ENCODE data around the gene PLAC1. TPM values are rescaled to one million over a fixed set of nuclear protein-coding genes. Genes with fewer than 3 reads are reported as not detected.

PLAC1 gene
- total RNA-seq, 2 donors from 2014 or later = not detected

GRCh38 chrX:134572816-134573682 lies 85.2 kb downstream of the PLAC1 start:
- H3K9me3 ChIP-seq = no peaks in the 10 kb centered on the region
- H3K27ac ChIP-seq = no peak overlapping the region
- H3K4me1 ChIP-seq = no peaks in the 10 kb centered on the region
- no peaks in the 10 kb centered on the region for H3K36me3 ChIP-seq
- no peak overlapping the region for H3K4me3 ChIP-seq
- TF ChIP-seq, protein P1, sequence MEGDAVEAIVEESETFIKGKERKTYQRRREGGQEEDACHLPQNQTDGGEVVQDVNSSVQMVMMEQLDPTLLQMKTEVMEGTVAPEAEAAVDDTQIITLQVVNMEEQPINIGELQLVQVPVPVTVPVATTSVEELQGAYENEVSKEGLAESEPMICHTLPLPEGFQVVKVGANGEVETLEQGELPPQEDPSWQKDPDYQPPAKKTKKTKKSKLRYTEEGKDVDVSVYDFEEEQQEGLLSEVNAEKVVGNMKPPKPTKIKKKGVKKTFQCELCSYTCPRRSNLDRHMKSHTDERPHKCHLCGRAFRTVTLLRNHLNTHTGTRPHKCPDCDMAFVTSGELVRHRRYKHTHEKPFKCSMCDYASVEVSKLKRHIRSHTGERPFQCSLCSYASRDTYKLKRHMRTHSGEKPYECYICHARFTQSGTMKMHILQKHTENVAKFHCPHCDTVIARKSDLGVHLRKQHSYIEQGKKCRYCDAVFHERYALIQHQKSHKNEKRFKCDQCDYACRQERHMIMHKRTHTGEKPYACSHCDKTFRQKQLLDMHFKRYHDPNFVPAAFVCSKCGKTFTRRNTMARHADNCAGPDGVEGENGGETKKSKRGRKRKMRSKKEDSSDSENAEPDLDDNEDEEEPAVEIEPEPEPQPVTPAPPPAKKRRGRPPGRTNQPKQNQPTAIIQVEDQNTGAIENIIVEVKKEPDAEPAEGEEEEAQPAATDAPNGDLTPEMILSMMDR (IDR thresholded peaks at IDR 0.05) = no peak
- no peak for DNase-seq (ENCODE audit: low spot score)
- no peaks in the 10 kb centered on the region for H3K27me3 ChIP-seq

- Histone ChIP-seq H3K27me3 (no peaks in the 10 kb centered on the region), H3K36me3 (no peaks in the 10 kb centered on the region), H3K9me3 (no peaks in the 10 kb centered on the region), H3K27ac (no peak overlapping the region), H3K4me1 (no peaks in the 10 kb centered on the region), H3K4me3 (no peak overlapping the region)
- TF ChIP-seq, protein P1 (IDR thresholded peaks at IDR 0.05) = no peak
- no peak for DNase-seq (ENCODE audit: low spot score)
Observed at GRCh38 chrX:134571796-134572195, 86.5 kb downstream of the PLAC1 start.

DNA sequence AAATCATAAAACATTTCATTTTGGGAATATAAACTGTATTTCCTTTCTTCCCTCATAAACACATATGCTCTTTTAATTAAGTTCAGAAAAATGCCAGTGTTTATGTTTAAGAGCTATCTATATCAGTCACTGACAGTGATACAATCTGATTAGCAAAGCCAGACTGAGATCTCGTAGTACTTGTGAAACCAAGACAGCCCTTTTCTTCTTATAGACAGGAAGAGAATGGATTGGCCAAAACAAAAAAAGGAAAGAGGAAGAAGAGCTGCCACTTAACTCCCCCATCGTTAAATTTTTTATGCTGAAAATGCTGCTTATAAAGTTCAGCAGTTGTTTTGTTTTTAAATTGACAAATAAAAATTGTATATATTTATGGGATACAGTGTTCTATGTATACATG lies 87.4 kb downstream of the PLAC1 start:
- Histone ChIP-seq H3K4me3 (no peak overlapping the region), H3K9me3 (no peaks in the 10 kb centered on the region), H3K4me1 (no peaks in the 10 kb centered on the region), H3K27ac (no peak overlapping the region), H3K36me3 (no peaks in the 10 kb centered on the region), H3K27me3 (no peaks in the 10 kb centered on the region)
- TF ChIP-seq, protein P1 (IDR thresholded peaks at IDR 0.05) = no peak
- DNase-seq (ENCODE audit: low spot score) = no peak

GRCh38 chrX:134570509-134570846 lies 87.8 kb downstream of the PLAC1 start:
- H3K9me3 ChIP-seq = no peaks in the 10 kb centered on the region
- TF ChIP-seq, protein P1 (IDR thresholded peaks at IDR 0.05) = no peak
- H3K36me3 ChIP-seq = no peaks in the 10 kb centered on the region
- no peak for DNase-seq (ENCODE audit: low spot score)
- no peak overlapping the region for H3K4me3 ChIP-seq
- no peak overlapping the region for H3K27ac ChIP-seq
- no peaks in the 10 kb centered on the region for H3K4me1 ChIP-seq
- no peaks in the 10 kb centered on the region for H3K27me3 ChIP-seq

DNA sequence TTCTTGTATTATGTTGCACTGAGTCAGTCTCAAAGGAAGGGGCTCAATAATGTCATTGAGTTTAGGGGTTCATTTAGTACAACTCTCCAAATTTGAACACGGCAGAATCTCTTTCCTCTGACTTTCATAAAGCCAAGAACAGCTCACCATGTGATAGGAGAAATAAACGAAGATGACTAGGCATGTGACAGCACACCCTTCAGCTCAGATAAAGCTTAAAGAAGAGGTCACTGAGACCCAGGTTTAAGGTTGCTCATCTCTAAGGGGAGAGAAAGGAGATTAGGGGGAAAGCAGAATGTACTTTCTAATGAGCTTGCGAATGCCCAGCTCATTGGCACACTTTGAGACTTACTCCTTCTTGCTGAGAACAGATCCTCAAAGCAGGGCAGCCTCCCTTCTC lies 89.0 kb downstream of the PLAC1 start:
- Histone ChIP-seq H3K27me3 (no peaks in the 10 kb centered on the region), H3K4me3 (no peak overlapping the region), H3K27ac (no peak overlapping the region), H3K4me1 (no peaks in the 10 kb centered on the region), H3K36me3 (no peaks in the 10 kb centered on the region), H3K9me3 (no peaks in the 10 kb centered on the region)
- no peak for DNase-seq (ENCODE audit: low spot score)
- TF ChIP-seq, protein P1 (IDR thresholded peaks at IDR 0.05) = no peak

Measured in right atrium auricular region (tissue), 2 donors.